Uterus (tissue), 4 donors: ENCODE data around the gene LIN52. TPM values are rescaled to one million over a fixed set of nuclear protein-coding genes. Genes with fewer than 3 reads are reported as not detected.

Experiments
- DNase-seq, 2 donors: peaks; one replicate each; pipeline ENCODE4 v3.0.0-alpha.2; 2019 to 2020
- H3K27ac ChIP-seq, 2 donors: fragments of 200-600 bp; sonication (generic); 1 replicate in 1 of 2; 2 replicates in 1 of 2; pipeline ENCODE4 v1.5.1; 2016 to 2018
- H3K27me3 ChIP-seq, 2 donors: fragments of 200-600 bp; sonication (generic); one replicate each; pipeline ENCODE4 v1.5.1; 2018 to 2019; ENCODE audit warnings: control low read depth in 1 of 2
- H3K36me3 ChIP-seq, 2 donors: fragments of 200-600 bp; sonication (generic); one replicate each; pipeline ENCODE4 v1.5.1; 2019; ENCODE audit warnings: control low read depth in 1 of 2
- H3K4me1 ChIP-seq, 2 donors: fragments of 200-600 bp; sonication (generic); one replicate each; pipeline ENCODE4 v1.5.1; 2018 to 2019; ENCODE audit warnings: control low read depth in 1 of 2
- H3K4me3 ChIP-seq, 2 donors: fragments of 200-600 bp; sonication (generic); 1 replicate in 1 of 2; 2 replicates in 1 of 2; pipeline ENCODE4 v1.5.1; 2018 to 2019; ENCODE audit warnings: mild to moderate bottlenecking in 1 of 2
- H3K9me3 ChIP-seq, 2 donors: fragments of 200-600 bp; sonication (generic); one replicate each; pipeline ENCODE4 v1.5.1; 2019; ENCODE audit warnings: control low read depth in 1 of 2
- CTCF ChIP-seq, 4 experiments: fragments of 200-600 bp in 2 of 4; fragments of 450-650 bp in 2 of 4; sonication (generic) in 2 of 4; IDR thresholded peaks; one replicate each; pipeline ENCODE4 v1.5.1; 2016 to 2019; ENCODE audit warnings: antibody characterized with exemption in 4 of 4, mild to moderate bottlenecking in 2 of 4, moderate library complexity in 1 of 4
- POLR2A ChIP-seq, 2 donors: fragments of 450-650 bp; IDR thresholded peaks; one replicate each; pipeline ENCODE4 v1.6.1; 2016; ENCODE audit warnings: antibody characterized with exemption in 2 of 2, mild to moderate bottlenecking in 1 of 2, moderate library complexity in 1 of 2
- intact Hi-C: fragments of 100-400 bp; cut with DNase I; formaldehyde crosslinking; loops from one replicate; pipeline ENCODE4 v1.15.1; 2023; ENCODE audit warnings: low total_unique reads
- total RNA-seq, 4 donors: library from RNA; depleted of rRNA in 3 of 4; stranded (reverse); fragments of >200 nt in 3 of 4; gene quantifications; one replicate each; pipeline versions ENCODE4 v1.1.0 to v1.2.4, GENCODE V29; 2014 to 2023
- donor health status: DM: yes; HTN: yes; CAD: no.

LIN52 gene
- total RNA-seq, 4 donors from 2014 or later = 4.4 to 12.7 (median 11.7) TPM

GRCh38 chr14:74198441-74199234 is 113.9 kb downstream of the LIN52 start:
- TF ChIP-seq CTCF (IDR thresholded peaks at IDR 0.05) = no peak
- no peak for TF ChIP-seq POLR2A (IDR thresholded peaks at IDR 0.05)
- Histone ChIP-seq H3K9me3 (no peaks in the 10 kb centered on the region), H3K27ac (no peak overlapping the region), H3K4me3 (no peak overlapping the region), H3K27me3 (no peaks in the 10 kb centered on the region), H3K4me1 (no peaks in the 10 kb centered on the region), H3K36me3 (no peaks in the 10 kb centered on the region)
- no peak for DNase-seq
- intact Hi-C loops = no loop called here

GRCh38 chr14:74202113-74202512 is 117.4 kb downstream of the LIN52 start:
- Histone ChIP-seq H3K4me3 (no peak overlapping the region), H3K9me3 (no peaks in the 10 kb centered on the region), H3K4me1 (no peaks in the 10 kb centered on the region), H3K36me3 (no peaks in the 10 kb centered on the region), H3K27ac (no peak overlapping the region), H3K27me3 (no peaks in the 10 kb centered on the region)
- DNase-seq = no peak
- TF ChIP-seq POLR2A (IDR thresholded peaks at IDR 0.05) (no peak), CTCF (IDR thresholded peaks at IDR 0.05) (no peak)
- intact Hi-C loops = no loop called here

GRCh38 chr14:74203639-74204038 is 118.9 kb downstream of the LIN52 start:
- no peaks in the 10 kb centered on the region for H3K9me3 ChIP-seq
- TF ChIP-seq POLR2A (IDR thresholded peaks at IDR 0.05) (no peak), CTCF (IDR thresholded peaks at IDR 0.05) (no peak)
- H3K27me3 ChIP-seq = no peaks in the 10 kb centered on the region
- no peak overlapping the region for H3K4me3 ChIP-seq
- H3K4me1 ChIP-seq = no peaks in the 10 kb centered on the region
- H3K36me3 ChIP-seq = no peaks in the 10 kb centered on the region
- intact Hi-C loops = no loop called here
- DNase-seq = no peak
- H3K27ac ChIP-seq = no peak overlapping the region

GRCh38 chr14:74204491-74204890 is 119.7 kb downstream of the LIN52 start:
- DNase-seq = no peak
- intact Hi-C loops = no loop called here
- no peak overlapping the region for H3K27ac ChIP-seq
- no peaks in the 10 kb centered on the region for H3K9me3 ChIP-seq
- no peak overlapping the region for H3K4me3 ChIP-seq
- no peaks in the 10 kb centered on the region for H3K27me3 ChIP-seq
- TF ChIP-seq CTCF (IDR thresholded peaks at IDR 0.05) = no peak
- TF ChIP-seq POLR2A (IDR thresholded peaks at IDR 0.05) = no peak
- H3K36me3 ChIP-seq = no peaks in the 10 kb centered on the region
- no peaks in the 10 kb centered on the region for H3K4me1 ChIP-seq

GRCh38 chr14:74205882-74206281 is 121.1 kb downstream of the LIN52 start:
- H3K27me3 ChIP-seq = no peaks in the 10 kb centered on the region
- DNase-seq = no peak
- no peak overlapping the region for H3K27ac ChIP-seq
- H3K36me3 ChIP-seq = no peaks in the 10 kb centered on the region
- H3K4me3 ChIP-seq = no peak overlapping the region
- no peaks in the 10 kb centered on the region for H3K9me3 ChIP-seq
- intact Hi-C loops = no loop called here
- H3K4me1 ChIP-seq = no peaks in the 10 kb centered on the region
- no peak for TF ChIP-seq POLR2A (IDR thresholded peaks at IDR 0.05)
- no peak for TF ChIP-seq CTCF (IDR thresholded peaks at IDR 0.05)
